ENCODE results near the gene TTC3.

TTC3 gene

GRCh38 chr21:37240978-37241377 is 167.9 kb downstream of the TTC3 start:
- TF ChIP-seq, protein P1, sequence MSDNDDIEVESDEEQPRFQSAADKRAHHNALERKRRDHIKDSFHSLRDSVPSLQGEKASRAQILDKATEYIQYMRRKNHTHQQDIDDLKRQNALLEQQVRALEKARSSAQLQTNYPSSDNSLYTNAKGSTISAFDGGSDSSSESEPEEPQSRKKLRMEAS (IDR thresholded peaks at IDR 0.05; ENCODE audit: low read depth, low read length) = no peak
- TF ChIP-seq POLR2A (IDR thresholded peaks at IDR 0.05; ENCODE audit: extremely low read depth, insufficient read length) (no peak), MYC (IDR thresholded peaks at IDR 0.05; ENCODE audit: low read depth, low read length) (no peak)
- TF ChIP-seq, protein P2, sequence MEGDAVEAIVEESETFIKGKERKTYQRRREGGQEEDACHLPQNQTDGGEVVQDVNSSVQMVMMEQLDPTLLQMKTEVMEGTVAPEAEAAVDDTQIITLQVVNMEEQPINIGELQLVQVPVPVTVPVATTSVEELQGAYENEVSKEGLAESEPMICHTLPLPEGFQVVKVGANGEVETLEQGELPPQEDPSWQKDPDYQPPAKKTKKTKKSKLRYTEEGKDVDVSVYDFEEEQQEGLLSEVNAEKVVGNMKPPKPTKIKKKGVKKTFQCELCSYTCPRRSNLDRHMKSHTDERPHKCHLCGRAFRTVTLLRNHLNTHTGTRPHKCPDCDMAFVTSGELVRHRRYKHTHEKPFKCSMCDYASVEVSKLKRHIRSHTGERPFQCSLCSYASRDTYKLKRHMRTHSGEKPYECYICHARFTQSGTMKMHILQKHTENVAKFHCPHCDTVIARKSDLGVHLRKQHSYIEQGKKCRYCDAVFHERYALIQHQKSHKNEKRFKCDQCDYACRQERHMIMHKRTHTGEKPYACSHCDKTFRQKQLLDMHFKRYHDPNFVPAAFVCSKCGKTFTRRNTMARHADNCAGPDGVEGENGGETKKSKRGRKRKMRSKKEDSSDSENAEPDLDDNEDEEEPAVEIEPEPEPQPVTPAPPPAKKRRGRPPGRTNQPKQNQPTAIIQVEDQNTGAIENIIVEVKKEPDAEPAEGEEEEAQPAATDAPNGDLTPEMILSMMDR (IDR thresholded peaks at IDR 0.05; ENCODE audit: low read depth, low read length) = no peak
- no peak for DNase-seq (ENCODE audit: low read depth)
- H3K4me3 ChIP-seq (ENCODE audit: low read depth, low read length) = no peak overlapping the region

DNA sequence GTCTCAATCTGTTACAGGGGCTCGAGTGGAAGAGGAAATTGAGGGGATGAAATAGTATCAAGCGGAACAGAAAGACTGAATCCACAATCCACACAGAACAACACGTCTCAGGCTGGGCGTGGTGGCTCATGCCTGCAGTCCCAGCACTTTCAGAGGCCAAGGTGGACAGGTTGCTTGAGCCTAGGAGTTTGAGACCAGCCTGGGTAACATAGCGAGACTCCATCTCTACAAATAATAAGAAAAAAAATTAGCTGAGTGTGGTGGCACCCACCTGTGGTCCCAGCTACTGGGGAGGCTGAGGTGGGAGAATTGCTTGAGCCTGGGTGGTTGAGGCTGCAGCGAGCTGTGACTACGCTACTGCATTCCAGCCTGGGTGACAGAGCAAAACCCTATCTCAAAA is 168.4 kb downstream of the TTC3 start:
- no peak for DNase-seq (ENCODE audit: low read depth)
- TF ChIP-seq POLR2A (IDR thresholded peaks at IDR 0.05; ENCODE audit: extremely low read depth, insufficient read length) (no peak), MYC (IDR thresholded peaks at IDR 0.05; ENCODE audit: low read depth, low read length) (no peak)
- TF ChIP-seq, protein P1 (IDR thresholded peaks at IDR 0.05; ENCODE audit: low read depth, low read length) = no peak
- TF ChIP-seq, protein P2 (IDR thresholded peaks at IDR 0.05; ENCODE audit: low read depth, low read length) = no peak
- H3K4me3 ChIP-seq (ENCODE audit: low read depth, low read length) = no peak overlapping the region

DNA sequence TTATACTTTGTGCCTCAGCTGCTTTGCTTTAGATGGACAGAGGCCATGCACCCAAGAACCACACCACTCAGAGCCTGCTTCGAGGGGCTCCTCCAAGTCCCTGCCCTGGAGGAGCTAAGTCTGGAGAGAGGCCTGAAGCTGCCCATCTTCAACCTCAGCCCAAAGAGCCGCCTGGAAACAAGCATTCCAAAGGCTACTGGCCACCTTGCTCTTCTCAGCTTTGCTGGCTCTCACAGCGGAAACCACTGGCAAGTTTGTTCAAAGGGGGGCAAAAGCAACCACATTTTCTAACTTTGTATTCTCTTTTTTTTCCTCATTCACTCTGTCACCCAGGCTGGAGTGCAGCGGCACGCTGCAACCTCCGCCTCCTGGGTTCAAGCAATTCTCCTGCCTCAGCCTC is 170.9 kb downstream of the TTC3 start:
- DNase-seq (ENCODE audit: low read depth) = no peak
- H3K4me3 ChIP-seq (ENCODE audit: low read depth, low read length) = no peak overlapping the region
- TF ChIP-seq MYC (IDR thresholded peaks at IDR 0.05; ENCODE audit: low read depth, low read length) (no peak), POLR2A (IDR thresholded peaks at IDR 0.05; ENCODE audit: extremely low read depth, insufficient read length) (no peak)
- TF ChIP-seq, protein P2 (IDR thresholded peaks at IDR 0.05; ENCODE audit: low read depth, low read length) = no peak
- TF ChIP-seq, protein P1 (IDR thresholded peaks at IDR 0.05; ENCODE audit: low read depth, low read length) = no peak

DNA sequence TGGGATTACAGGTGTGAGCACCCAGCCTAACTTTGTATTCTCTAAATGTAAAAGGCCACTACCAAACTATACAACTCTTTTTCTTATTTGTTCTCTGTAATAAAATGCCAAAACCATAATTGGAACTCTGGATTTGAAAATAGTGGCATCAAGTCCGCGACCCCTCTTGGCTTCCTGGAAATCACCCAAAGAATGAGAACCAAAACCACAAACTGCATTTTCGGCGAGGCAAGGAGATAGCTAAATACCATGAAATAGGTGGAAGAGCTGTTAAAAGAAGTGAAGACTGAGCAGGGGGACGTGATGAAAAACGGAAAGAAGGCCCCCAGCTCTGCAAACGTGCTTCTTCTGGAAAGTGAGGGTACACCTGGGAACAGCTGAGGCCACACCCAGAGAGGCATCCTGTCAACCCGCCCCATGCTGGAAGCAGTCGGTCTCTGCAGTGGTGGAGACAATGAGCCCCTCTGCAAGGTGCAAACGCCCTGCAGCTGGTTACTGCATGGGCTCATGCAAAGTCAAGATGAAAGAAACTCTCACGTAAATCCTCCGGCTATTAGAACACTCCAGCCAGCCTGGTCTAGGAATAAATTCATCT is 171.5 kb downstream of the TTC3 start:
- TF ChIP-seq POLR2A (IDR thresholded peaks at IDR 0.05; ENCODE audit: extremely low read depth, insufficient read length) = no peak
- TF ChIP-seq, protein P1 (IDR thresholded peaks at IDR 0.05; ENCODE audit: low read depth, low read length) = no peak
- TF ChIP-seq, protein P2 (IDR thresholded peaks at IDR 0.05; ENCODE audit: low read depth, low read length) = no peak
- TF ChIP-seq MYC (IDR thresholded peaks at IDR 0.05; ENCODE audit: low read depth, low read length) = no peak
- no peak for DNase-seq (ENCODE audit: low read depth)

DNA sequence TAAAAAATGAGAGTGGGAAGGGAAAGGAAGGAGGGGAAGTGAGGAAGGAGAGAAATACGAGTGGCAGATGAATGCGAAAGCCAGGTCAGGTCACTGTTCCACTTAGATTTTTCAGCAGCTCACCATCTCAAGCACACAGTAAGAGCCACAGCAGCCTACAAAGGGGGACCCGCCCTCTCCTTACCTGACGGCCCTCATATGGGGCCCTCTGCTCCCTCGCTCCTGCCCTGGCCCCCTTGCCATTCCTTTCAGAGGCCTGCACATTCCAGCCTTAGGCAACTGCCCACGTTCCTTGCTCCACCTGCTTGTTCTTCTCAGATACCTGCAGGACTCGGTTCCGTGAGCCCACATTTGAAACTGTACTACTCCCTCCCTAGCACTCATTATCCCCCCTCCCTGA is 172.1 kb downstream of the TTC3 start:
- DNase-seq (ENCODE audit: low read depth) = no peak
- no peak for TF ChIP-seq POLR2A (IDR thresholded peaks at IDR 0.05; ENCODE audit: extremely low read depth, insufficient read length)
- no peak for TF ChIP-seq MYC (IDR thresholded peaks at IDR 0.05; ENCODE audit: low read depth, low read length)
- TF ChIP-seq, protein P2 (IDR thresholded peaks at IDR 0.05; ENCODE audit: low read depth, low read length) = no peak
- TF ChIP-seq, protein P1 (IDR thresholded peaks at IDR 0.05; ENCODE audit: low read depth, low read length) = no peak
- H3K4me3 ChIP-seq (ENCODE audit: low read depth, low read length) = no peak overlapping the region

More for the DNA sequence above, 171.5 kb downstream of the TTC3 start:
- H3K4me3 ChIP-seq (ENCODE audit: low read depth, low read length) = no peak overlapping the region
